HCT116 (cell line): ENCODE results near the gene VEZF1. TPM values are rescaled to one million over a fixed set of nuclear protein-coding genes. Genes with fewer than 3 reads are reported as not detected.

Experiments
- ATAC-seq: fragments of 200-7000 bp; cut with Tn5 transposase; 2 replicates; pipeline ENCODE4 v1.9.1; 2020; ENCODE audit warnings: mild to moderate bottlenecking, moderate library complexity
- BruUV-seq: library from RNA; stranded (reverse); fragments of 400-500 nt; replicated peaks from 2 replicates; lab custom pipeline; 2021; lab: Mats Ljungman, UMichigan
- CTCF ChIA-PET: fragments of 300-600 bp; sonication (Branson Sonifier 250); formaldehyde crosslinking; loops from one replicate; lab custom pipeline; 2021; ENCODE audit warnings: antibody characterized with exemption; lab: Charles Lee
- POLR2A ChIA-PET: fragments of 300-600, 350-600 bp; sonication (Branson Sonifier 250); formaldehyde crosslinking; loops from one replicate; lab custom pipeline; 2021; ENCODE audit warnings: antibody characterized with exemption; lab: Charles Lee
- RAD21 ChIA-PET, 2 experiments: fragments of 300-600 bp; sonication (Branson Sonifier 250); formaldehyde crosslinking; loops; one replicate each; lab custom pipeline; 2023; ENCODE audit warnings: low total read pairs in 2 of 2; ENCODE audit not compliant: uncharacterized antibody in 2 of 2, unreplicated experiment in 2 of 2, low non-redundant PET in 1 of 2; lab: Charles Lee
- DNase-seq: peaks from one replicate; pipeline ENCODE4 v3.0.0-alpha.2; 2010; ENCODE audit warnings: low read depth, low spot score
- H2AFZ ChIP-seq: fragments of 200-600 bp; shearing (Covaris generic), sonication (generic); 2 replicates; pipeline ENCODE4 v1.6.1; 2017; ENCODE audit warnings: low read depth, mixed run types, mixed read lengths, antibody characterized with exemption, low read length; ENCODE audit not compliant: poor library complexity, severe bottlenecking
- H3K27ac ChIP-seq: 2 replicates; pipeline ENCODE4 v1.5.1; 2012; ENCODE audit warnings: low read depth, low read length
- H3K27me3 ChIP-seq: fragments of 200-600 bp; sonication (generic); 2 replicates; pipeline ENCODE4 v1.6.1; 2016; ENCODE audit warnings: mixed run types, low read length, mixed read lengths; ENCODE audit not compliant: insufficient read depth
- H3K36me3 ChIP-seq, 2 experiments: fragments of 200-500 bp in 1 of 2; fragments of 200-600 bp in 1 of 2; sonication (Bioruptor generic) in 1 of 2; sonication (generic) in 1 of 2; 2 replicates each; pipeline versions ENCODE4 v1.5.1 to v1.6.1; 2014 to 2016; ENCODE audit warnings: low read length in 2 of 2, inconsistent platforms in 1 of 2, mixed read lengths in 1 of 2, mixed run types in 1 of 2; ENCODE audit not compliant: insufficient read depth in 2 of 2, control insufficient read depth in 1 of 2
- H3K4me1 ChIP-seq, 2 experiments: fragments of 200-600 bp in 1 of 2; sonication (generic) in 1 of 2; 2 replicates each; pipeline versions ENCODE4 v1.5.1 to v1.6.1; 2012 to 2017; ENCODE audit warnings: low read length in 2 of 2, inconsistent platforms in 1 of 2, mild to moderate bottlenecking in 1 of 2, mixed read lengths in 1 of 2, mixed run types in 1 of 2, moderate library complexity in 1 of 2; ENCODE audit not compliant: insufficient read depth in 2 of 2, control insufficient read depth in 1 of 2
- H3K4me2 ChIP-seq: fragments of 200-600 bp; sonication (generic); 2 replicates; pipeline ENCODE4 v1.6.1; 2017; ENCODE audit warnings: mixed run types, low read length, mixed read lengths
- H3K4me3 ChIP-seq, 2 experiments: fragments of 200-600 bp in 1 of 2; sonication (generic) in 1 of 2; replicated peaks in 1 of 2; 2 replicates each; pipeline ENCODE4 v1.5.1; 2011 to 2016; ENCODE audit warnings: low read length in 2 of 2, control low read depth in 1 of 2, low read depth in 1 of 2, mild to moderate bottlenecking in 1 of 2, mixed read lengths in 1 of 2, mixed run types in 1 of 2
- H3K79me2 ChIP-seq: fragments of 200-600 bp; sonication (generic); 2 replicates; pipeline ENCODE4 v1.6.1; 2017; ENCODE audit warnings: mild to moderate bottlenecking, mixed run types, low read length, moderate library complexity, mixed read lengths; ENCODE audit not compliant: insufficient read depth
- H3K9ac ChIP-seq: fragments of 200-600 bp; sonication (generic); 2 replicates; pipeline ENCODE4 v1.6.1; 2016; ENCODE audit warnings: low read length, mixed read lengths
- H3K9me2 ChIP-seq: fragments of 200-600 bp; sonication (generic), shearing (Covaris generic); 2 replicates; pipeline ENCODE4 v1.6.1; 2017; ENCODE audit warnings: mixed run types, mild to moderate bottlenecking, moderate library complexity; ENCODE audit not compliant: insufficient read depth
- H3K9me3 ChIP-seq, 2 experiments: fragments of 200-500 bp in 1 of 2; fragments of 200-600 bp in 1 of 2; sonication (Bioruptor generic) in 1 of 2; sonication (generic) in 1 of 2; 2 replicates each; pipeline ENCODE4 v1.6.1; 2014 to 2017; ENCODE audit warnings: low read length in 2 of 2, mixed read lengths in 2 of 2, inconsistent platforms in 1 of 2, low read depth in 1 of 2, mild to moderate bottlenecking in 1 of 2, mixed run types in 1 of 2, moderate library complexity in 1 of 2; ENCODE audit not compliant: control insufficient read depth in 1 of 2, insufficient read depth in 1 of 2
- H4K20me1 ChIP-seq: fragments of 200-600 bp; sonication (generic), shearing (Covaris generic); 2 replicates; pipeline ENCODE4 v1.6.1; 2017; ENCODE audit warnings: mixed run types, mild to moderate bottlenecking, moderate library complexity; ENCODE audit not compliant: insufficient read depth
- ELF1 ChIP-seq: IDR thresholded peaks from 2 replicates; pipeline ENCODE4 v1.6.1; 2012; ENCODE audit warnings: low read depth, borderline replicate concordance
- EZH2 ChIP-seq: fragments of 200-600 bp; sonication (generic); IDR thresholded peaks from 2 replicates; pipeline ENCODE4 v1.6.1; 2017; ENCODE audit warnings: antibody characterized with exemption, mixed run types
- FOSL1 ChIP-seq: IDR thresholded peaks from 2 replicates; pipeline ENCODE4 v1.6.1; 2012; ENCODE audit warnings: low read depth
- REST ChIP-seq: IDR thresholded peaks from 2 replicates; pipeline ENCODE4 v1.6.1; 2012; ENCODE audit warnings: low read depth
- SIN3A ChIP-seq: IDR thresholded peaks from 2 replicates; pipeline ENCODE4 v1.6.1; 2012; ENCODE audit warnings: low read depth
- YY1 ChIP-seq: IDR thresholded peaks from 2 replicates; pipeline ENCODE4 v1.6.1; 2011; ENCODE audit warnings: low read length, low read depth, moderate library complexity, mild to moderate bottlenecking; ENCODE audit not compliant: insufficient replicate concordance; ENCODE audit errors: extremely low read depth
- ZFX ChIP-seq: fragments of 450-650 bp; IDR thresholded peaks from 2 replicates; pipeline ENCODE4 v1.6.1; 2017
- intact Hi-C: fragments of 100-400 bp; cut with micrococcal nuclease; formaldehyde crosslinking; loops from 2 replicates; pipeline ENCODE4 v1.10.0; 2022
- total RNA-seq: library from RNA; stranded (reverse); gene quantifications from one replicate; pipeline ENCODE4 v1.2.1, GENCODE V29; 2021; ENCODE audit not compliant: unreplicated experiment
- TF ChIP-seq, protein P1 (sequence below): IDR thresholded peaks from 2 replicates; pipeline ENCODE4 v1.6.1; 2012
- TF ChIP-seq, protein P2 (sequence below): IDR thresholded peaks from 2 replicates; pipeline ENCODE4 v1.6.1; 2011; ENCODE audit warnings: mild to moderate bottlenecking, low read length, moderate library complexity; ENCODE audit not compliant: insufficient replicate concordance; ENCODE audit errors: extremely low read depth

The VEZF1 gene
- total RNA-seq, 1 experiment from 2014 or later, result 70.2 TPM

DNA sequence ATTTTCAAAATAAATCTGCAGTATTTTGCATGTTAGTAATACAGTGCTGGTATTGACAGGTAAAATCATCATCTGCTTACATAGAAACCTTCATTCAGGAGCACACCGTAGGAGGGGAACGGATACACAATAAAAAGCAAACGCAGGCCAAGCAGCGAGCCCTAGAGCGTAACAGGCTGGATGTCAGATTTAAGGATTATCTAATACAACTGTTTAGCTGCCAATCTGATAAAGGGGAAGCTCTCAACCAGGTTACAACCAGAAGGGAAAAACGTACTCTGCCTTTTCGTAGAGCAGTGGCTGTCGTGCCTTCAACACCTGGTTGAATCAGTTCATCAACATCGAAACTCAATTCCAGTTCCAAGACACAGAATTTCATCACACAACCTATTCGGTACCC, 16.5 kb downstream of the VEZF1 start:
- H3K4me3 ChIP-seq, result no peak overlapping the region
- TF ChIP-seq YY1, result no peak
- no peak for TF ChIP-seq EZH2
- TF ChIP-seq, protein P1, sequence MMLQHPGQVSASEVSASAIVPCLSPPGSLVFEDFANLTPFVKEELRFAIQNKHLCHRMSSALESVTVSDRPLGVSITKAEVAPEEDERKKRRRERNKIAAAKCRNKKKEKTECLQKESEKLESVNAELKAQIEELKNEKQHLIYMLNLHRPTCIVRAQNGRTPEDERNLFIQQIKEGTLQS, result no peak
- TF ChIP-seq ZFX, result no peak
- TF ChIP-seq SIN3A, result no peak
- no peak for TF ChIP-seq FOSL1
- TF ChIP-seq REST, result no peak
- no peak for TF ChIP-seq ELF1
- TF ChIP-seq, protein P2, sequence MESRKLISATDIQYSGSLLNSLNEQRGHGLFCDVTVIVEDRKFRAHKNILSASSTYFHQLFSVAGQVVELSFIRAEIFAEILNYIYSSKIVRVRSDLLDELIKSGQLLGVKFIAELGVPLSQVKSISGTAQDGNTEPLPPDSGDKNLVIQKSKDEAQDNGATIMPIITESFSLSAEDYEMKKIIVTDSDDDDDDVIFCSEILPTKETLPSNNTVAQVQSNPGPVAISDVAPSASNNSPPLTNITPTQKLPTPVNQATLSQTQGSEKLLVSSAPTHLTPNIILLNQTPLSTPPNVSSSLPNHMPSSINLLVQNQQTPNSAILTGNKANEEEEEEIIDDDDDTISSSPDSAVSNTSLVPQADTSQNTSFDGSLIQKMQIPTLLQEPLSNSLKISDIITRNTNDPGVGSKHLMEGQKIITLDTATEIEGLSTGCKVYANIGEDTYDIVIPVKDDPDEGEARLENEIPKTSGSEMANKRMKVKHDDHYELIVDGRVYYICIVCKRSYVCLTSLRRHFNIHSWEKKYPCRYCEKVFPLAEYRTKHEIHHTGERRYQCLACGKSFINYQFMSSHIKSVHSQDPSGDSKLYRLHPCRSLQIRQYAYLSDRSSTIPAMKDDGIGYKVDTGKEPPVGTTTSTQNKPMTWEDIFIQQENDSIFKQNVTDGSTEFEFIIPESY, result no peak
- DNase-seq (no peak), ATAC-seq (no peak)
- H2AFZ ChIP-seq, result no peak overlapping the region
- no peak overlapping the region for H3K4me2 ChIP-seq
- no peak overlapping the region for H3K9ac ChIP-seq
- RAD21 ChIA-PET, result interaction anchor here in 1 of 2 experiments (0.7 kb wide), 1 partner anchor 111 kb away, joined by 3 read pairs; no protein-coding TSS in a partner anchor
- POLR2A ChIA-PET, result interaction anchor here (0.7 kb wide), 1 partner anchor 16 kb away, joined by 3 read pairs; the partner anchor contains the start of gene CUEDC1
- H3K9me3 ChIP-seq, result no peaks in the 10 kb centered on the region
- no peak overlapping the region for H3K27ac ChIP-seq
- CTCF ChIA-PET, result no interaction called here
- peaks cover 0 to 7% of the 10 kb centered on the region in 2 experiments; a peak in 1 of 4 replicates for H3K4me1 ChIP-seq
- H4K20me1 ChIP-seq, result no peaks in the 10 kb centered on the region
- no peaks in the 10 kb centered on the region for H3K9me2 ChIP-seq
- intact Hi-C loops, result no loop called here
- H3K79me2 ChIP-seq, result no peaks in the 10 kb centered on the region; the same call in 1 of the 2 replicates
- H3K27me3 ChIP-seq, result no peaks in the 10 kb centered on the region
- BruUV-seq, result no TSS peak
- H3K36me3 ChIP-seq, result peaks cover 22 to 32% of the 10 kb centered on the region in 2 experiments
